Measurements from ENCODE around the gene COPG1. TPM values are rescaled to one million over a fixed set of nuclear protein-coding genes. Genes with fewer than 3 reads are reported as not detected.
"Not testable (repeated sequence)": the region's sequence is repeated elsewhere in the genome, so short reads cannot be mapped to it uniquely, and the experiment has no call there.

Gene COPG1
- total RNA-seq, 4 donors from 2014 or later, result 64.7 to 149 (median 116) TPM

GRCh38 chr3:129245141-129245540 is 4.3 kb upstream of the COPG1 start:
- intact Hi-C loops (cut with DNase I; ENCODE audit: low total_unique reads), result loop anchor here (10.0 kb wide), 1 partner anchor 190 kb away; no protein-coding TSS in a partner anchor
- peak overlapping the region; percentile 19 to 63 (median 57) for H3K27ac ChIP-seq
- no peaks in the 10 kb centered on the region for H3K9me3 ChIP-seq
- H3K4me1 ChIP-seq, result peaks cover 14 to 21% (median 18%) of the 10 kb centered on the region in 4 donors
- no peak for DNase-seq
- no peaks in the 10 kb centered on the region for H3K27me3 ChIP-seq
- H3K4me3 ChIP-seq, result no peak overlapping the region
- TF ChIP-seq EP300 (IDR thresholded peaks at IDR 0.05; ENCODE audit: low read depth) (no peak), POLR2A (IDR thresholded peaks at IDR 0.05) (no peak), POLR2AphosphoS5 (IDR thresholded peaks at IDR 0.05) (no peak), CTCF (IDR thresholded peaks at IDR 0.05) (no peak)
- H3K36me3 ChIP-seq, result no peaks in the 10 kb centered on the region
- 64 to 72% methylated on average over 5 of the region's 5 CpGs for WGBS, 2 donors (ENCODE audit: low coverage in 1 of 2)
- in situ Hi-C loops (cut with MboI; ENCODE audit: low pct_ligation_motif_present in 1 of 4, low pct_unique_long_range_greater_than_20kb in 1 of 4, low sequenced_read_pairs in 3 of 4), result loop anchor here in 2 of 4 donors (5.0 to 10.0 kb wide), 4 partner anchors 78 to 270 kb away; no protein-coding TSS in a partner anchor

- DNase-seq, result peak; percentile 85
- H3K36me3 ChIP-seq, H3K9me3 ChIP-seq, H3K27me3 ChIP-seq, H3K4me3 ChIP-seq: not testable (repeated sequence)
- intact Hi-C loops (cut with DNase I; ENCODE audit: low total_unique reads) (loop anchor here (10.0 kb wide), 1 partner anchor 191 kb away; no protein-coding TSS in a partner anchor), in situ Hi-C loops (cut with MboI; ENCODE audit: low pct_ligation_motif_present in 1 of 4, low pct_unique_long_range_greater_than_20kb in 1 of 4, low sequenced_read_pairs in 3 of 4) (loop anchor here in 2 of 4 donors (5.0 to 10.0 kb wide), 4 partner anchors 78 to 271 kb away; no protein-coding TSS in a partner anchor)
- 21% methylated on average over 11 of the region's 11 CpGs; no CpG with 5 or more reads in 1 of the 2 donors for WGBS, 2 donors (ENCODE audit: low coverage in 1 of 2)
- peaks cover 19 to 26% (median 22%) of the 10 kb centered on the region in 4 donors for H3K4me1 ChIP-seq
- TF ChIP-seq CTCF (IDR thresholded peaks at IDR 0.05), result peak; percentile 91 to 99 (median 93)
- peak overlapping the region; percentile 19 to 63 (median 57) for H3K27ac ChIP-seq
Observed at GRCh38 chr3:129245641-129246306, 3.6 kb upstream of the COPG1 start.

- peaks cover 19 to 35% (median 26%) of the 10 kb centered on the region in 4 donors for H3K4me1 ChIP-seq
- no peak overlapping the region for H3K4me3 ChIP-seq
- TF ChIP-seq POLR2A (IDR thresholded peaks at IDR 0.05) (no peak), CTCF (IDR thresholded peaks at IDR 0.05) (no peak), POLR2AphosphoS5 (IDR thresholded peaks at IDR 0.05) (no peak), EP300 (IDR thresholded peaks at IDR 0.05; ENCODE audit: low read depth) (no peak)
- no peaks in the 10 kb centered on the region for H3K27me3 ChIP-seq
- H3K27ac ChIP-seq, result no peak overlapping the region
- intact Hi-C loops (cut with DNase I; ENCODE audit: low total_unique reads) (loop anchor here (10.0 kb wide), 1 partner anchor 192 kb away; no protein-coding TSS in a partner anchor), in situ Hi-C loops (cut with MboI; ENCODE audit: low pct_ligation_motif_present in 1 of 4, low pct_unique_long_range_greater_than_20kb in 1 of 4, low sequenced_read_pairs in 3 of 4) (loop anchor here in 2 of 4 donors (5.0 to 10.0 kb wide), 4 partner anchors 79 to 272 kb away; no protein-coding TSS in a partner anchor)
- no peaks in the 10 kb centered on the region for H3K9me3 ChIP-seq
- no peak for DNase-seq
- peaks cover 0 to under 1% (median 0%) of the 10 kb centered on the region in 4 donors for H3K36me3 ChIP-seq
Observed at GRCh38 chr3:129246636-129247035, 2.8 kb upstream of the COPG1 start.

GRCh38 chr3:129248286-129248979 is 973 bp upstream of the COPG1 start:
- WGBS, 2 donors (ENCODE audit: low coverage in 1 of 2), result 38 to 49% methylated on average over 15 to 21 of the region's 21 CpGs
- DNase-seq, result no peak
- Histone ChIP-seq H3K4me1 (peaks cover 19 to 37% (median 26%) of the 10 kb centered on the region in 4 donors), H3K36me3 (peaks cover 0 to 18% (median 6%) of the 10 kb centered on the region in 4 donors), H3K9me3 (no peaks in the 10 kb centered on the region), H3K4me3 (peak overlapping the region; percentile 92 to 98 (median 94)), H3K27me3 (no peaks in the 10 kb centered on the region), H3K27ac (peak overlapping the region; percentile 86 to 94 (median 93))
- intact Hi-C loops (cut with DNase I; ENCODE audit: low total_unique reads), result loop anchor here (10.0 kb wide), 1 partner anchor 194 kb away; no protein-coding TSS in a partner anchor
- no peak for TF ChIP-seq CTCF (IDR thresholded peaks at IDR 0.05)
- TF ChIP-seq EP300 (IDR thresholded peaks at IDR 0.05; ENCODE audit: low read depth), result no peak
- TF ChIP-seq POLR2A (IDR thresholded peaks at IDR 0.05), result no peak
- TF ChIP-seq POLR2AphosphoS5 (IDR thresholded peaks at IDR 0.05), result no peak
- in situ Hi-C loops (cut with MboI; ENCODE audit: low pct_ligation_motif_present in 1 of 4, low pct_unique_long_range_greater_than_20kb in 1 of 4, low sequenced_read_pairs in 3 of 4), result loop anchor here in 2 of 4 donors (5.0 to 10.0 kb wide), 4 partner anchors 81 to 274 kb away; no protein-coding TSS in a partner anchor
